Adipocyte (in vitro differentiated cells): ENCODE results near the gene ZNF512B.

Experiments
- DNase-seq: peaks from one replicate; pipeline ENCODE4 v3.0.0-alpha.2; 2015; ENCODE audit warnings: low read depth
- H3K27me3 ChIP-seq: replicated peaks from 2 replicates; pipeline ENCODE4 v1.7.0; 2013; ENCODE audit warnings: mild to moderate bottlenecking, low read length, moderate library complexity; ENCODE audit not compliant: control insufficient read depth, insufficient read depth
- H3K36me3 ChIP-seq: 2 replicates; pipeline ENCODE4 v1.7.0; 2013; ENCODE audit warnings: low read length, mild to moderate bottlenecking, moderate library complexity; ENCODE audit not compliant: control insufficient read depth, insufficient read depth, severe bottlenecking
- H3K4me1 ChIP-seq: 2 replicates; pipeline ENCODE4 v1.7.0; 2013; ENCODE audit warnings: mild to moderate bottlenecking, low read length, moderate library complexity; ENCODE audit not compliant: control insufficient read depth, insufficient read depth
- H3K4me3 ChIP-seq: 2 replicates; pipeline ENCODE4 v1.7.0; 2013; ENCODE audit warnings: mild to moderate bottlenecking, low read length, moderate library complexity
- H3K9ac ChIP-seq: 2 replicates; pipeline ENCODE4 v1.7.0; 2013; ENCODE audit warnings: mild to moderate bottlenecking, low read length, moderate library complexity
- H3K9me3 ChIP-seq: 2 replicates; pipeline ENCODE4 v1.7.0; 2013; ENCODE audit warnings: mild to moderate bottlenecking, low read length, moderate library complexity; ENCODE audit not compliant: control insufficient read depth

Gene ZNF512B

GRCh38 chr20:63968136-63968927 lies 1.4 kb downstream of the ZNF512B start:
- Histone ChIP-seq H3K9ac (peak overlapping the region; percentile 91), H3K36me3 (peaks cover 29% of the 10 kb centered on the region), H3K9me3 (no peaks in the 10 kb centered on the region), H3K4me1 (peaks cover 16% of the 10 kb centered on the region), H3K27me3 (no peaks in the 10 kb centered on the region), H3K4me3 (peak overlapping the region; percentile 85)
- no peak for DNase-seq

- DNase-seq, result no peak
- Histone ChIP-seq H3K9me3 (no peaks in the 10 kb centered on the region), H3K4me1 (peaks cover 16% of the 10 kb centered on the region), H3K4me3 (no peak overlapping the region), H3K27me3 (no peaks in the 10 kb centered on the region), H3K36me3 (peaks cover 36% of the 10 kb centered on the region), H3K9ac (peak overlapping the region; percentile 91)
These were observed 2.2 kb downstream of the ZNF512B start for GRCh38 chr20:63967330-63968135.

- Histone ChIP-seq H3K9ac (no peak overlapping the region), H3K4me3 (no peak overlapping the region), H3K9me3 (no peaks in the 10 kb centered on the region), H3K36me3 (peaks cover 42% of the 10 kb centered on the region), H3K4me1 (peaks cover 16% of the 10 kb centered on the region), H3K27me3 (no peaks in the 10 kb centered on the region)
- no peak for DNase-seq
These were observed 2.8 kb downstream of the ZNF512B start for GRCh38 chr20:63966944-63967322.

GRCh38 chr20:63966172-63966943 lies 3.4 kb downstream of the ZNF512B start:
- peaks cover 48% of the 10 kb centered on the region for H3K36me3 ChIP-seq
- no peaks in the 10 kb centered on the region for H3K9me3 ChIP-seq
- H3K4me3 ChIP-seq, result no peak overlapping the region
- peaks cover 16% of the 10 kb centered on the region for H3K4me1 ChIP-seq
- no peak overlapping the region for H3K9ac ChIP-seq
- no peak for DNase-seq
- H3K27me3 ChIP-seq, result no peaks in the 10 kb centered on the region

GRCh38 chr20:63964412-63964811 lies 5.3 kb downstream of the ZNF512B start:
- DNase-seq, result no peak
- H3K9me3 ChIP-seq, result no peaks in the 10 kb centered on the region
- no peak overlapping the region for H3K4me3 ChIP-seq
- H3K4me1 ChIP-seq, result peaks cover 11% of the 10 kb centered on the region
- no peaks in the 10 kb centered on the region for H3K27me3 ChIP-seq
- peaks cover 59% of the 10 kb centered on the region for H3K36me3 ChIP-seq
- no peak overlapping the region for H3K9ac ChIP-seq

- Histone ChIP-seq H3K36me3 (peaks cover 65% of the 10 kb centered on the region), H3K9me3 (no peaks in the 10 kb centered on the region), H3K27me3 (no peaks in the 10 kb centered on the region), H3K4me1 (peaks cover 8% of the 10 kb centered on the region), H3K9ac (no peak overlapping the region), H3K4me3 (no peak overlapping the region)
- DNase-seq, result no peak
These were observed 5.9 kb downstream of the ZNF512B start for GRCh38 chr20:63963784-63964301.

- no peak for DNase-seq
- H3K27me3 ChIP-seq, result no peaks in the 10 kb centered on the region
- H3K36me3 ChIP-seq, result peaks cover 66% of the 10 kb centered on the region
These were observed 6.4 kb downstream of the ZNF512B start for GRCh38 chr20:63963348-63963741.

GRCh38 chr20:63962426-63963347 lies 7.0 kb downstream of the ZNF512B start:
- H3K9me3 ChIP-seq, result no peaks in the 10 kb centered on the region
- H3K36me3 ChIP-seq, result peaks cover 66% of the 10 kb centered on the region
- H3K4me3 ChIP-seq, result no peak overlapping the region

More at GRCh38 chr20:63963348-63963741, 6.4 kb downstream of the ZNF512B start:
- Histone ChIP-seq H3K9ac (no peak overlapping the region), H3K9me3 (no peaks in the 10 kb centered on the region), H3K4me3 (no peak overlapping the region), H3K4me1 (peaks cover 8% of the 10 kb centered on the region)

GRCh38 chr20:63961664-63962425 lies 7.9 kb downstream of the ZNF512B start:
- Histone ChIP-seq H3K9ac (no peak overlapping the region), H3K27me3 (no peaks in the 10 kb centered on the region), H3K4me3 (no peak overlapping the region), H3K4me1 (peaks cover 18% of the 10 kb centered on the region), H3K9me3 (no peaks in the 10 kb centered on the region), H3K36me3 (peaks cover 59% of the 10 kb centered on the region)
- no peak for DNase-seq

More at GRCh38 chr20:63962426-63963347, 7.0 kb downstream of the ZNF512B start:
- DNase-seq, result no peak
- Histone ChIP-seq H3K27me3 (no peaks in the 10 kb centered on the region), H3K4me1 (peaks cover 11% of the 10 kb centered on the region), H3K9ac (no peak overlapping the region)
